A673 (cell line): ENCODE results near the gene USP27X. TPM values are rescaled to one million over a fixed set of nuclear protein-coding genes. Genes with fewer than 3 reads are reported as not detected.

Source experiments
- BruUV-seq: library from RNA; stranded (reverse); fragments of 400-500 nt; replicated peaks from 2 replicates; lab custom pipeline; 2021; lab: Mats Ljungman, UMichigan
- CTCF ChIA-PET: fragments of 300-600 bp; sonication (Branson Sonifier 250); formaldehyde crosslinking; loops from one replicate; lab custom pipeline; 2022; ENCODE audit warnings: antibody characterized with exemption; lab: Charles Lee
- POLR2A ChIA-PET: fragments of 300-600 bp; sonication (Branson Sonifier 250); formaldehyde crosslinking; loops from one replicate; lab custom pipeline; 2022; ENCODE audit warnings: antibody characterized with exemption; ENCODE audit not compliant: low non-redundant PET; lab: Charles Lee
- DNase-seq: peaks from one replicate; pipeline ENCODE4 v3.0.0-alpha.2; 2015; ENCODE audit warnings: low spot score
- H3K27ac ChIP-seq: fragments of 200-600 bp; sonication (generic); 2 replicates; pipeline ENCODE4 v1.5.1; 2016; ENCODE audit warnings: mixed run types, low read depth, mild to moderate bottlenecking, mixed read lengths, antibody characterized with exemption, low read length; ENCODE audit not compliant: poor library complexity, severe bottlenecking
- H3K27me3 ChIP-seq: fragments of 200-600 bp; sonication (generic); replicated peaks from 2 replicates; pipeline ENCODE4 v1.6.1; 2017; ENCODE audit warnings: mixed run types, low read depth, mild to moderate bottlenecking, mixed read lengths, antibody characterized with exemption, low read length; ENCODE audit not compliant: insufficient read depth, poor library complexity
- H3K36me3 ChIP-seq: fragments of 200-600 bp; sonication (generic); 2 replicates; pipeline ENCODE4 v1.6.1; 2016; ENCODE audit warnings: mixed run types, mild to moderate bottlenecking, mixed read lengths, antibody characterized with exemption, low read length; ENCODE audit not compliant: insufficient read depth, poor library complexity, severe bottlenecking
- H3K4me1 ChIP-seq: fragments of 200-600 bp; sonication (generic); 2 replicates; pipeline ENCODE4 v1.6.1; 2017; ENCODE audit warnings: mixed run types, mild to moderate bottlenecking, mixed read lengths, antibody characterized with exemption, low read length; ENCODE audit not compliant: insufficient read depth, poor library complexity, severe bottlenecking
- H3K4me3 ChIP-seq: fragments of 200-600 bp; sonication (generic); 2 replicates; pipeline ENCODE4 v1.5.1; 2016; ENCODE audit warnings: low read depth, mixed run types, mild to moderate bottlenecking, mixed read lengths, low read length; ENCODE audit not compliant: poor library complexity, severe bottlenecking
- H3K9me3 ChIP-seq: fragments of 200-600 bp; sonication (generic); 2 replicates; pipeline ENCODE4 v1.6.1; 2016; ENCODE audit warnings: mixed run types, low read depth, mild to moderate bottlenecking, mixed read lengths, antibody characterized with exemption, low read length; ENCODE audit not compliant: poor library complexity, severe bottlenecking
- CTCF ChIP-seq: fragments of 300-800, 200-600 bp; sonication (generic); conservative IDR thresholded peaks from 2 replicates; pipeline ENCODE4 v1.5.1; 2017; ENCODE audit warnings: low read depth, mild to moderate bottlenecking, antibody characterized with exemption, low read length, moderate library complexity, mixed read lengths
- EZH2 ChIP-seq: fragments of 200-600 bp; sonication (generic); IDR thresholded peaks from 2 replicates; pipeline ENCODE4 v1.6.1; 2017; ENCODE audit warnings: borderline replicate concordance, low read depth, mild to moderate bottlenecking, mixed read lengths, antibody characterized with exemption, low read length; ENCODE audit not compliant: poor library complexity, severe bottlenecking
- intact Hi-C: fragments of 100-400 bp; cut with micrococcal nuclease; formaldehyde crosslinking; loops from one replicate; pipeline ENCODE4 v1.10.0; 2022; ENCODE audit not compliant: unreplicated experiment
- total RNA-seq: library from RNA; stranded (reverse); gene quantifications from 2 replicates; pipeline ENCODE4 v1.2.3, GENCODE V29; 2021

USP27X gene
- total RNA-seq, 1 experiment from 2014 or later = 6.7 TPM

GRCh38 chrX:49919617-49920016, 40.3 kb downstream of the USP27X start:
- Histone ChIP-seq H3K36me3 (no peaks in the 10 kb centered on the region), H3K27ac (no peak overlapping the region), H3K4me1 (peaks cover 7% of the 10 kb centered on the region), H3K4me3 (no peak overlapping the region), H3K27me3 (no peaks in the 10 kb centered on the region), H3K9me3 (no peaks in the 10 kb centered on the region)
- BruUV-seq = no TSS peak
- ChIA-PET POLR2A (no interaction called here), CTCF (interaction anchor here (2.1 kb wide), 1 partner anchor 35 kb away, joined by 10 read pairs; no protein-coding TSS in a partner anchor)
- TF ChIP-seq EZH2 (no peak), CTCF (peak; percentile 87)
- peak; percentile 58 for DNase-seq
- intact Hi-C loops = loop anchor here (5.0 to 10.0 kb wide), 5 partner anchors 37 to 765 kb away; partner anchors contain the start of genes AKAP4 and CCNB3

- Histone ChIP-seq H3K9me3 (no peaks in the 10 kb centered on the region), H3K4me3 (no peak overlapping the region), H3K27ac (no peak overlapping the region), H3K36me3 (no peaks in the 10 kb centered on the region), H3K27me3 (no peaks in the 10 kb centered on the region), H3K4me1 (peaks cover 7% of the 10 kb centered on the region)
- ChIA-PET CTCF (no interaction called here), POLR2A (no interaction called here)
- DNase-seq = no peak
- no TSS peak for BruUV-seq
- no peak for TF ChIP-seq CTCF
- no peak for TF ChIP-seq EZH2
- intact Hi-C loops = loop anchor here (10.0 kb wide), 1 partner anchor 764 kb away; no protein-coding TSS in a partner anchor
Observed at GRCh38 chrX:49921109-49921508, 41.8 kb downstream of the USP27X start.

DNA sequence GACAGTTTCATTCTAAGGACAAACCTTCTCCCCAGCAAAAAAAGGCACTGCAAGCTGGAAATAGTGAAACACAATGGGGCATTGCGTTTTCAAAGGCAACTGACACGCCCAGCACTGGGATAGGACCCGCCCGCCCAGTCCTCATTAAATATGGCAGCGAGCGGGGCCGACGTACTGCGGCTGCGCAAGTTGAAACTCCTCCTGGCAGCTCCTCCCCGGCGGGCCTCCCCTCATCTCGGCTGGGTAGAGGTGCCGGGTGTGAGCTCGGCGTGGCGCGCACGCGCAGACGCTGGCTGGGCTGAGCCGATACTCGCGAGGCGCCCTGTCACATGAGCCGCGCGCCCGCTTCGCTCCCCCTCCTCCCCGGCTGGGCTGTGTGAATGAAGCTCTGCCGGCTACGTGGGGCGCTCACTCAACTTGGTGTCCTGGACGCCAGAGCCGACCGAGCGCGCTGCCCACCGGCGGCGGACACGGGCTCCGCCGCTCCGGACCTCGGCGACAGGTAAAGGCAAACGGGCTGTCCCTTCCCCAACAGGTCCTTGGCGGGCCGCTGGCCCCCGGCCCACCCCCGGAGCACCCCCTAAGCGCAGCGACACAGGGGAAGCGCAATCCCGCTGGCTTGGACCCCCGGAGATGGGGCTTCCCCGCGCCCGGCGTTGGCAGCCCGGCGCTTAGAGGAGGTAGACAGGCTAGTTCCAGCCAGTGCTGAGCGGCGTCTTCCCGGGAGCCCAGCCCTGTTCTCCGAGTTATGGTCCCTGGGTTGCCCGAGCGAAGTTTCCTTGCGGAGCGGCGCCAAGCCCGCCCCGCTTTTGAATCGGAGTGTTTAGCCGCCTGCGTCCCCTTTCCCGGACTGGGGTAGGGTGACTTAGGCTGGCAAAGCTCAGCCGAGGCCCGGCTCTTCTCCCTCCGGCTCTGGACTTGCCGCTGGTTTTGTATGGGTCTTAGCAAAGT, 43.3 kb downstream of the USP27X start, which contains the start of gene CLCN5:
TSS of gene CLCN5 (plus strand) at position 306 of the 951 bp plus-strand sequence. CDS start 2,703 bp downstream, outside the sequence.
- DNase-seq = peak; percentile 96
- no peaks in the 10 kb centered on the region for H3K9me3 ChIP-seq
- intact Hi-C loops = loop anchor here (10.0 kb wide), 1 partner anchor 762 kb away; no protein-coding TSS in a partner anchor
- CTCF ChIA-PET = no interaction called here
- BruUV-seq = no TSS peak
- peaks cover 7% of the 10 kb centered on the region for H3K4me1 ChIP-seq
- no peaks in the 10 kb centered on the region for H3K27me3 ChIP-seq
- H3K4me3 ChIP-seq = peak within 1 kb of the TSS; percentile 69
- POLR2A ChIA-PET = no interaction called here
- no peak for TF ChIP-seq EZH2
- TF ChIP-seq CTCF = no peak
- no peaks in the 10 kb centered on the region for H3K36me3 ChIP-seq
- H3K27ac ChIP-seq = peak within 1 kb of the TSS; percentile 79
